Spinal cord (tissue), 10 donors: ENCODE results near the gene NF1. TPM values are rescaled to one million over a fixed set of nuclear protein-coding genes. Genes with fewer than 3 reads are reported as not detected.
"Not testable (repeated sequence)": the region's sequence is repeated elsewhere in the genome, so short reads cannot be mapped to it uniquely, and the experiment has no call there.

Experiments
- DNase-seq, 6 donors: peaks; one replicate each; pipeline versions ENCODE4 v3.0.0 to v3.0.0-alpha.2; 2013 to 2015; ENCODE audit warnings: low spot score in 6 of 6, low read depth in 4 of 6
- H3K27ac ChIP-seq: one replicate; pipeline ENCODE4 v1.5.1; 2013; ENCODE audit warnings: low read depth, low read length, control low read depth
- H3K27me3 ChIP-seq: one replicate; pipeline ENCODE4 v1.6.1; 2013; ENCODE audit warnings: low read length; ENCODE audit not compliant: control insufficient read depth, insufficient read depth
- H3K36me3 ChIP-seq: one replicate; pipeline ENCODE4 v1.6.1; 2013; ENCODE audit warnings: low read length; ENCODE audit not compliant: control insufficient read depth, insufficient read depth
- H3K4me1 ChIP-seq: one replicate; pipeline ENCODE4 v1.6.1; 2013; ENCODE audit warnings: low read length; ENCODE audit not compliant: control insufficient read depth, insufficient read depth
- H3K4me3 ChIP-seq: one replicate; pipeline ENCODE4 v1.5.1; 2013; ENCODE audit warnings: low read depth, low read length, control low read depth
- H3K9me3 ChIP-seq: one replicate; pipeline ENCODE4 v1.6.1; 2013; ENCODE audit warnings: low read length; ENCODE audit not compliant: control insufficient read depth, insufficient read depth
- WGBS: methylation state at CpG from one replicate; pipeline ENCODE4 v1.1.5; 2013; ENCODE audit warnings: missing lambda C conversion rate; ENCODE audit not compliant: insufficient coverage; 5-methylcytosine and 5-hydroxymethylcytosine counted together
- polyA plus RNA-seq, 2 donors: library from polyadenylated mRNA; unstranded; fragments of 120-200 nt; gene quantifications; one replicate each; pipeline ENCODE4 v1.2.1, GENCODE V29; 2013; ENCODE audit not compliant: insufficient read length in 2 of 2
- total RNA-seq, 2 donors: library from RNA; depleted of rRNA in 1 of 2; stranded (reverse); fragments of 120-200 nt in 1 of 2; fragments of >200 nt in 1 of 2; gene quantifications; one replicate each; pipeline versions ENCODE4 v1.2.3 to v1.2.4, GENCODE V29; 2013 to 2014
- donor health status: healthy.

Gene NF1
- total and polyA plus RNA-seq, 4 donors = 41.1 to 140 (median 54.9) TPM

DNA sequence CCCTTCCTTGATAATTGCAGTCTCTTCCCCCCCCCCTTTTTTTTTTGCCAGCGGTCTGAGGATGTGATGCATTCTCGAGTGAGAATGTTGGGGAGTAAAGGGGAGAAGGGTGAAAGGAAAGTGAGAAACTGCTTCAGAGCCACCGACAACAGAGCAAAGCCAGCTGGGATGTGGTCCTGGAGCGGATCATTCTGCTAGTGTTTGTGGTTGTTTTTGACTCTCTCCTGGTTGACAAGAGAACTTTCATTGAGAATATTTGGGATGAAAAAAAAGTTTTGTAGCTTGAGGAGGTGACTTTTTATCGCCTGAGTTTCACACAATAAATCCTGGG lies 1.3 kb downstream of the NF1 start:
- peak in 2 of 6 donors; percentile 15 for DNase-seq
- 0% methylated on average over 4 of the region's 5 CpGs for WGBS
- Histone ChIP-seq H3K27me3 (no peaks in the 10 kb centered on the region), H3K9me3 (no peaks in the 10 kb centered on the region), H3K27ac (peak overlapping the region; percentile 92), H3K4me3 (peak overlapping the region; percentile 75), H3K4me1 (peaks cover 3% of the 10 kb centered on the region), H3K36me3 (peaks cover 3% of the 10 kb centered on the region)

DNA sequence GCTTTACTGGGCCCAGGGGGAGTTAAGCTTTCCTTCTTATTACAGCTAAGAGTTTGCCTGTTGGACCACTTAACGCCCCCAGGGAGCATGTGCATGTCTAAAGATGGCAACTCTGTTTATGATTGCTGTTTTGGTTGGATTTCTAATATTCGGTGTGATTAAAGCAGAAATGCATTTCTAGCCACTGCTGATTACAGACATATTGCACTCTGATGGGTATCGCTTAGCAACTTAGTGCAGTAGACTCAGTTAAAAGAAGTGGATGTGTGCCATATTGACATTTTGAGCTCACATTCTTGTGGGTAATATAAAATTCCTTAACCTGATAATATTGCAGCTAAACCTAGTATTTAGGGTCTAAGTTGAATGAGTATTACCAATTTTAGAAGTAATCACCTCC lies 4.2 kb downstream of the NF1 start:
- DNase-seq = peak in 1 of 6 donors; percentile 56
- Histone ChIP-seq H3K27me3 (no peaks in the 10 kb centered on the region), H3K36me3 (peaks cover 3% of the 10 kb centered on the region), H3K9me3 (no peaks in the 10 kb centered on the region), H3K4me3 (no peak overlapping the region), H3K4me1 (peaks cover 4% of the 10 kb centered on the region), H3K27ac (no peak overlapping the region)
- 79% methylated on average over 2 of the region's 3 CpGs for WGBS

DNA sequence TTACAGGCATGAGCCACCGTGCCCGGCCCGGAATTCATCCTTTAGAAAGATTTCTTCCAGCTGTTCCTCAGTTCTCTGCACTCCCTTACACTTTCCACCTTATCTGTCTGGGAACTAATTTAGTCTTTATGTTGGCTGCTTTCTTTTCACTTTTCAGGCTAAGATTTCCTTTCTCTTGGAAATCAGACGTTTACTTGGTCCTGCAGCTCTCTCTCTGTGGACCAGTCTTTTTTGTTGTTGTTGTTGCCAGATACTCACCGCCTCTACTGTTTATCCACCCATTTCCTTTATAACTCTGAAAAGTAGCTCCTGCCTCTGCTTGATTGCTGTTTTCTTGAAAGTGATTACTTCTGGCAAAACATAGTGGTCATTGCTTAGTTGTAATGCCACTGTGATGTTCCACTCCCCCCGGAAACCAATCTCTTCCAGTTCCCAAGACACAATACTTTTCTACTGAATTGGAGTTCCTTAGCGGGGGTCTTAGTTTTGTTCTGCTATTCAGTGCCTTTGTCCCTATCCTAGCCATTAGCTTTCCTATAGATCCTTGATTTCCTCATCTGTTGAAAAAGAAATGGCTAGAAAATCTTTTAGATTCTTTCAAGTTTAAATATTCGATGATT lies 6.2 kb downstream of the NF1 start:
- Histone ChIP-seq H3K27me3 (no peaks in the 10 kb centered on the region), H3K27ac (peak overlapping the region; percentile 27), H3K9me3 (no peaks in the 10 kb centered on the region), H3K4me1 (peaks cover 3% of the 10 kb centered on the region), H3K4me3 (no peak overlapping the region), H3K36me3 (peaks cover 3% of the 10 kb centered on the region)
- WGBS = 75% methylated on average over 2 of the region's 8 CpGs
- peak in 2 of 6 donors; percentile 4 to 28 for DNase-seq

DNA sequence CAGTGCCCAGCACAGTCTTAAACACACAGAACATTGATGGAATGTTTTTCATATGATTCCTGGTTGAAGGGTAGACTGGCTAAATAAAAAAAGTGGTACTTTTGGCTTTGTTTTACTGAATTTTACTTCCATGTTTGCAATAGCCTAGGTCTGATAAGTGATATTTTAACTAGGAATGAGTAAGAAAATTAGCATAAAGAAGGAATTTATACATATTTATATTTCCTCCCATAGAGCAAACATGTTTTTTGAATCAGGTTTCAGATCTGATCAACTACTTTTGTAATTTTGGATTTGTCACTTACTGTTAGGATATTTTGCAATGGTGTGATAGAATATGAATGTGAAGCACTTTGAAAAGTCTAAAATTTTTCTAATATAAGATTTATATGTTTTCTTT lies 7.2 kb downstream of the NF1 start:
- no peak overlapping the region for H3K27ac ChIP-seq
- DNase-seq = no peak

DNA sequence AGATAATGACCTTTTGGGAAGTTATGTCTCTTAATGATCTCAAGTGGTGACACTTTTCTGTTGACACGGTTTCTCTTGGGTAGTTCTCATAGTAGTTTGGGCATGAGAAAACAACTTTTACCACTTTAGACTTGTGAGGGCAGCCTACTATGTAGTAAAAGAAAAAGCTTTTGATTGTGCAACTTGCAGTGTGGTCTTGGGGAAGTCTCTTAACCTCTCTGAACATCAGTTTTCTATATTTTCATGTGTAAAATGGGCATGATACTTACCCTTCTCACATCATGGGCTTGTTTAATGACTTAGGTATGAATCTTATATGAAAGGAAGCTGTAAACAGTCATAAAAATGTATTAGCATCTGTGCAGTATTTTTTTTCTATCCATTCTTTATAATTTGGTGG lies 11.2 kb downstream of the NF1 start:
- peaks cover 6% of the 10 kb centered on the region for H3K4me1 ChIP-seq
- no peak for DNase-seq
- H3K36me3 ChIP-seq = no peaks in the 10 kb centered on the region
- no peaks in the 10 kb centered on the region for H3K9me3 ChIP-seq
- H3K27ac ChIP-seq = no peak overlapping the region
- WGBS = no CpG with 5 or more reads among the region's 1 CpG
- H3K27me3 ChIP-seq = no peaks in the 10 kb centered on the region
- H3K4me3 ChIP-seq = no peak overlapping the region

More for the DNA sequence above, 7.2 kb downstream of the NF1 start:
- no peaks in the 10 kb centered on the region for H3K9me3 ChIP-seq
- H3K36me3 ChIP-seq = peaks cover 3% of the 10 kb centered on the region
- no peak overlapping the region for H3K4me3 ChIP-seq
- H3K27me3 ChIP-seq = no peaks in the 10 kb centered on the region
- H3K4me1 ChIP-seq = peaks cover 3% of the 10 kb centered on the region

DNA sequence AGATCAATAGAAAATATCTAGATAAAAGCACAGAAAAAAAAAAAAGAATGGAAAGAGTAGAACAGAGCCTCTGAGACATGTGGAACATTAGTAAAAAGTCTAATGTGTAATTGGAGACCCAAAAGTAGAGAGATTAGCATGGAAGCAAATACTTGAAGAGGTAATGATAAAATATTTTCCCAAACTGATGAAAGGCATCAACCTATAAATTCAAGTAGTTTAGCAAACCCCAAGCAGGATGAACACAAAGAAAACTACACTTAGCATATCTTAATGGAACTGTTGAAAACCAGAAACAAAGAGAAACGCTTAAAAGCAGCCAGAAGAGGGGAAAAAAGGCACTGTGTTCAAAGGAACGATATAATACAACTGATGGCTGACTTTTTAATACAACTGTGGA lies 16.4 kb downstream of the NF1 start:
- Histone ChIP-seq H3K27ac (no peak overlapping the region), H3K27me3 (no peaks in the 10 kb centered on the region), H3K9me3 (no peaks in the 10 kb centered on the region), H3K4me1 (peaks cover 3% of the 10 kb centered on the region), H3K36me3 (no peaks in the 10 kb centered on the region), H3K4me3 (no peak overlapping the region)
- peak in 1 of 6 donors; percentile 6 for DNase-seq
- WGBS = no CpG with 5 or more reads among the region's 2 CpGs

DNA sequence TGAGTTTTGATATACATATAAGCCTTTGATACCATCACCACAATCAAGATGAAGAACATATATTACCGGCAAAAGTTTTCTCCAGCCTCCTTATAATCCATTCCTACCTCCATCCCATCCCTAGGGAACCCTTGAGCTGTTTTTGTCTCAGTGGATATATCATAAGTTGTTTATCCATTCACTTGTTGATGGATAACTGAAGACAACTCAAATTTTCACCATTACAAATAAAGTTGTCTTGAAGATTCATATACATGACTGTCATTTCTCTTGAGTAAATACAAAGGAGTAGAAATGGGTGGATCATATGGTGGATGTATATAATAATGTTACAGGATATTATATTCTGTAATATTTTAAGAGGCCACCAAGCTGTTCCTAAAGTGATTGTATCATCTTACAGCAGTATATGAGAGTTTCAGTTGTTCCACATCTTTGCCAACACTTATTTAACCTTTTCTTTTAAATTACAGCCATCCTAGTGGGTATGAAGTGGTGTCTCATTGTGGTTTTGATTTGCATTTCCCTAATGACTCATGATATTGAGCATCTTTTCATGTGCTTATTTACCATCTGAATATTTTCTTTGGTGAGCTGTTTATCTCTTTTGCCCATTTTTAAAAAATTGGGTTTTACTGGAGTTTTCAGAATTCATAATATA lies 17.4 kb downstream of the NF1 start:
- no CpG with 5 or more reads among the region's 1 CpG for WGBS
- Histone ChIP-seq H3K9me3 (no peaks in the 10 kb centered on the region), H3K27me3 (no peaks in the 10 kb centered on the region), H3K4me1 (peaks cover 3% of the 10 kb centered on the region), H3K27ac (no peak overlapping the region), H3K4me3 (no peak overlapping the region), H3K36me3 (no peaks in the 10 kb centered on the region)
- DNase-seq = no peak

DNA sequence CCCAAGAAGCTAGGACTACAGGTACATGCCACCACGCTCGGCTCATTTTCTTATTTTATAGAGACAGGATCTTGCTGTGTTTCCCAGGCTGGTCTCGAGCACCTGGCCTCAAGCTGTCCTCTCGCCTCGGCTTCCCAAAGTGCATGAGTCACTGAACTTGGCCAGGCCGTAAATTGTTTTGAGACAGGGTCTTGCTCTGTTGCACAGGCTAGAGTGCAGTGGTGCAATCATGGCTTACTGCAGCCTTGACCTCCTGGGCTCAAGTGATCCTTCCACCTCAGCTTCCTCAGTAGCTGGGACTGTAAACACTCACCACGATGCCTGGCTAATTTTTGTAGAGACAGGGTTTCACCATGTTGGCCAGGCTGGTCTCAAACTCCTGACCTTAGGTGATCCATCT lies 18.6 kb downstream of the NF1 start:
- 85% methylated on average over 7 of the region's 7 CpGs for WGBS
- H3K27ac ChIP-seq, H3K4me3 ChIP-seq, H3K4me1 ChIP-seq, DNase-seq, H3K36me3 ChIP-seq, H3K27me3 ChIP-seq, H3K9me3 ChIP-seq: not testable (repeated sequence)

DNA sequence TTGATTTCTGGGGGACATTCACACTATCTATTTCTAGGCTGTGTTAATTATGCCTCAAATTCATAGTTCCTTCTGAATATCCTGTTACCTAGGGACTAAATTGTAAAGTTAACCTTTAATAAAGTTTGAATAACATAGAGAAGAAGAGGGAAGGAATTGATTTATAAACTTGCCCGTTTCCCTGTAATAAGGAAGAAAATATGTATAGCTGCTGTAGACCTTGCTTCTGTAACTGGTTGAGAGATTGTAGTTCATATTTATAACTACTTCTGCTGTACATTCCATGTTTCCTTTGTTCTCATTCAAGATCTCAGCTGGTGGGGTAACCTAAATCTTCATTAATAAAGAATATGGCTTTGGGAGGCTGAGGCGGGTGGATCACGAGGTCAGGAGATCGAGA lies 19.2 kb downstream of the NF1 start:
- WGBS = no CpG with 5 or more reads among the region's 4 CpGs
- DNase-seq = no peak
- Histone ChIP-seq H3K27me3 (no peaks in the 10 kb centered on the region), H3K27ac (no peak overlapping the region), H3K4me3 (no peak overlapping the region), H3K9me3 (no peaks in the 10 kb centered on the region), H3K4me1 (peaks cover 3% of the 10 kb centered on the region), H3K36me3 (no peaks in the 10 kb centered on the region)

DNA sequence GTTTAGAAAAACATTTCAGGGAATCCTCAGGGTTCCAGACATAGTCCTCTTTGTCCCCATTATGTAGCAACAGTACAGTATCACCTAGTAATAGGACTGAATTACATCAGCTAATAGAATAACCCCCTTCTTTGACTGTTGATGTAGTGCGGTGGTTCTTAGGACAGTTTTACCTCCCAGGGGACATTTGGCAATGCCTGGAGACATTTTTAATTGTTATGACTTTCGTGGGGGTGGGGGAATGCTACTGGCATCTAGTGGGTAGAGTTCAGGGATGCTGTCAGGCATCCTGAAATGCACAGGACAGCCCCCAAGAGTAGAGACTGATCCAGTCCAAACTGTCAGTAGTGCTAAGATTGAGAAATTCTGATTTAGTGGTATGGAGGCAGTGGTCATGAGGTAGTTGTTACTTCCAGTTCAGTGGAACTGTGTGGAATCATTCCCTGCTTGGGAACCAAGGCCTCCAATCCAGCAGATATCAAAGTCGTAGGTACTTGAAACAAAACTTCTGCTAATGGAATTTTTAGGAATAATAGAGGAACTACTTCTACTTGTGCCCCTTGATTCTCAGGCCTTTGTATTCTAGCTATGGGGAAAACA lies 20.3 kb downstream of the NF1 start:
- WGBS = 75% methylated on average over 1 of the region's 3 CpGs
- H3K27ac ChIP-seq = no peak overlapping the region
- DNase-seq = no peak
- no peaks in the 10 kb centered on the region for H3K4me1 ChIP-seq
- H3K36me3 ChIP-seq = no peaks in the 10 kb centered on the region
- H3K27me3 ChIP-seq = no peaks in the 10 kb centered on the region
- H3K9me3 ChIP-seq = no peaks in the 10 kb centered on the region
- no peak overlapping the region for H3K4me3 ChIP-seq
